ENCODE data around the gene FHAD1.

- TF ChIP-seq, protein P1, sequence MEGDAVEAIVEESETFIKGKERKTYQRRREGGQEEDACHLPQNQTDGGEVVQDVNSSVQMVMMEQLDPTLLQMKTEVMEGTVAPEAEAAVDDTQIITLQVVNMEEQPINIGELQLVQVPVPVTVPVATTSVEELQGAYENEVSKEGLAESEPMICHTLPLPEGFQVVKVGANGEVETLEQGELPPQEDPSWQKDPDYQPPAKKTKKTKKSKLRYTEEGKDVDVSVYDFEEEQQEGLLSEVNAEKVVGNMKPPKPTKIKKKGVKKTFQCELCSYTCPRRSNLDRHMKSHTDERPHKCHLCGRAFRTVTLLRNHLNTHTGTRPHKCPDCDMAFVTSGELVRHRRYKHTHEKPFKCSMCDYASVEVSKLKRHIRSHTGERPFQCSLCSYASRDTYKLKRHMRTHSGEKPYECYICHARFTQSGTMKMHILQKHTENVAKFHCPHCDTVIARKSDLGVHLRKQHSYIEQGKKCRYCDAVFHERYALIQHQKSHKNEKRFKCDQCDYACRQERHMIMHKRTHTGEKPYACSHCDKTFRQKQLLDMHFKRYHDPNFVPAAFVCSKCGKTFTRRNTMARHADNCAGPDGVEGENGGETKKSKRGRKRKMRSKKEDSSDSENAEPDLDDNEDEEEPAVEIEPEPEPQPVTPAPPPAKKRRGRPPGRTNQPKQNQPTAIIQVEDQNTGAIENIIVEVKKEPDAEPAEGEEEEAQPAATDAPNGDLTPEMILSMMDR (IDR thresholded peaks at IDR 0.05), result peak; percentile 37 to 79 (median 72)
- no peak for TF ChIP-seq POLR2A (IDR thresholded peaks at IDR 0.05)
Observed at GRCh38 chr1:15272009-15272781, 25.2 kb downstream of the FHAD1 start.

Data from thyroid gland (tissue), 4 donors.